GM21786 (cell line): ENCODE data around the gene RALGPS1.
"Not testable (repeated sequence)": the region's sequence is repeated elsewhere in the genome, so short reads cannot be mapped to it uniquely, and the experiment has no call there.

Experiments used
- ATAC-seq: cut with Tn5 transposase; IDR thresholded peaks from one replicate; pipeline ENCODE4 v1.9.1; 2021; ENCODE audit not compliant: unreplicated experiment

RALGPS1 gene

DNA sequence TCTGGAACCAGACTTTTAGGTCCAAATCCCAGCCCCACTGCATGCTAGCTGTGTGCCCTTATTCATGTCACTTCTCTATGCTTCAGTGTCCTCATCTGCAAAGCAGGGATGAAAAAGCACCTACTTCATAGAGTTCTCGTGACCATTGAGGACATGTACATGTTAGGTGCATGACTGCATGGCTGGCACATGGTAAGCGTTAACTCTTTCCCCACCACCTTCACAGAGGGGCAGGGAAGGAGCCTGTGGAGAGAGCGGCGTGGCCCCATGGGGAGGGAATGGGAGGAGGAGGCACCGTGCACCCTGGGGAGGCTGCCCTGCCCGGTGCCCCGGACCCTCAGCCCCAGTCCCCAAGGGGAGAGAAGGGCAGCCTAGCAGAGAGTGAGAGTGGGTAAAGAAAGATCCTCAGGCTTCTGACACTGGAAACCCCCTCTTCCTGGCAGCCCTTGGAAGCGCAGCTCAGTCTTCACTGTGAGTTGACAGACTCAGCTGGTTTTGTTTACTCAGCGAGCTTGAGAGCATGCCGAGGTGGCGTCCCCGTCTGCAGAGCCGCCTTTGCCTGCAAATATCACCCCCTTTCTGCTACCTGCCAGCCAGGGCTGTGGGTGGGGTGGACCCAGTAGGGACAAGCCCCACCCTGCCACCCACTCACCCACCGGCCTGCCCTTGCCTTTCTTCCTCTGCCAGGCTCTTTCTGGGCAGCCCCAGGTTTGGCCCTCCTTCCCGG, 218.5 kb downstream of the RALGPS1 start:
- no peak for ATAC-seq

DNA sequence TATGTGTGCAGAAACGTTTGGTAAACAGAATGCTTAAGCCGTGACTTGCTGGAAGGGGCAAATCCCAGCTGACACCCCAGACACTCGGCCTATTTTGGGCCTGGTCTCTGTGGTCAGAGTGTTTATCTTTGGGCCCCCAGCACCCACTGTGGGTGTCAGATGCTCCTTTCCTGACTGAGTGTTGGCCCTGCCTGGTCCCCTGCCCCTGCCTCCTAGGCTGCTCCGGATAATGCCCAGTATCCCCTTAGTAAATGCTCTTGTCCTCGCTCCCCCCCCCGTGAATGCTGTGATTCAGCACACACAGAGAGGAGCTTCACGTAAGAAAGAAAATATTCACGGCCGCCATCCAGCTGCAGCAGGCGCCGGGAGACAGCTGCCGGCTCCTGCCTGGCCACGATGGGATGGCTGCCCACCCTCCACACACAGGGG, 219.2 kb downstream of the RALGPS1 start:
- ATAC-seq = no peak

DNA sequence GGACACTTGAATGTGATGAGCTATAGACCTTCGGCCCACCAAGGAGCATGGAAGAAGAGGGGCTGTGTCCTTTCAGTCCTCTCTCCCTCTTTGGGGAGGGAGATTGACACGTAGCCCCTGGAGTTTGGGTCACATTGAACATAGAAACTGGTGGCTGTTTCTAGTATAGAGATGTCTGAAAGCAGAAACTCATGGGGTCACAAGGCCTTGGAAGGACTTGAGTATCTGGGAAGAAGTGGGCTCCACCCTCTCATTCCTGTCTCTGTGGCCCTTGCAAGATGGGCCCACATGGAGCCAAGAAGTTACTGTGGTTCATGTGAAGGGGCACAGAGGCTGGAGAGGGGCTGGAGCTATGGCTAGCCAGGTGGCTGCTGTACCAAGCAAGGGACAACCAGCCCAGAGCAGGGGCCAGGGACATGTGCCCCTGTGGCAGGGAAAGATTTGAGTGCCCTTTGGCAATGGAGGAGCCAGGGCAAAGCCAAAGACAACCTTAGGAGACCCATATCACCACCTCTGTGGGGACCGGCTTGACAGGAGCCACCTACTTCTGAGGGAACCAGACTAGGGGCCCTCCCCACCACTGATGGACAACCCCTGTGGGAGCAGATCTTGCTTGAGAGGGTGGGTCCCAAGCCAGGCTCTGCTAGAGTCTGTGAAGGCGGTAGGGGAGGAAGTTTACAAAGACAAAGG, 220.6 kb downstream of the RALGPS1 start:
- no peak for ATAC-seq

DNA sequence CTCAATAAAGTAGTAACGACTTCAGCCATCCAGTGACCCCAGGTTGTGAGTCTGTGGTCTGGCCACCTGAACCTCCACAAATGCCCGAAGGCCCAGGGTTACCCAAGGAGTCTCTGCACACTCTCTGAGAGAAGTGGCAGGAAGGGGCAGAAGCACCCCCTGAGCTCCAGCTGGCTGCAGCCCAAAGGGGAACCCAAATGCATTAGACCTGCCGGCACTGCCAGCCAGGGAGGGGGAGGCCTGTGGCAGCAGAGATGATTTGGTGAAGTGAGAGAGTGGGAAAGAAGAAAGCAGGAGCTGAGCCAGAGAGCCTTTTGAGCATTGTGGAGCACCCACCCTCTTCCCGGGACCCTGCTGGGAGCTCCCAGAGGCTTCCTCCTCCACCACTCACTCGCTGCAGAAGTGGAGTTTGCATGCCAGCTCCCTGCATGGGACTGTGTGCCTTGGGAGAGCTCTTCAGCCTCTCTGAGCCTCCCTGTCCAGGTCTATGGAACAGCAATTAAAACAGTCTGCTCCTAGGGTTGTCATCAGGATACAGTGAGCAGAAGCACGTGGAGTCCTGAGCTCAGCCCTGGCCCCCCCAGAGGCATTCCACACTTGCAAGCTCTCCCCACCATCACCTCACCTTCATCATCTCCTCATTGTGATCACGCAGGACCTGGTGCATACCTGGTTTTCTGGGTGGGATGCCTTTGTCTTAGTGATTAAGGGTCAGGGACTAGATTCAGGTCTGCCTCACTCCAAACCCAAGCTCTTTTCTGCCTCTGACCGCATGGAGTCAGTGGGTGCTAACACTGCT, 221.7 kb downstream of the RALGPS1 start:
- ATAC-seq = no peak

DNA sequence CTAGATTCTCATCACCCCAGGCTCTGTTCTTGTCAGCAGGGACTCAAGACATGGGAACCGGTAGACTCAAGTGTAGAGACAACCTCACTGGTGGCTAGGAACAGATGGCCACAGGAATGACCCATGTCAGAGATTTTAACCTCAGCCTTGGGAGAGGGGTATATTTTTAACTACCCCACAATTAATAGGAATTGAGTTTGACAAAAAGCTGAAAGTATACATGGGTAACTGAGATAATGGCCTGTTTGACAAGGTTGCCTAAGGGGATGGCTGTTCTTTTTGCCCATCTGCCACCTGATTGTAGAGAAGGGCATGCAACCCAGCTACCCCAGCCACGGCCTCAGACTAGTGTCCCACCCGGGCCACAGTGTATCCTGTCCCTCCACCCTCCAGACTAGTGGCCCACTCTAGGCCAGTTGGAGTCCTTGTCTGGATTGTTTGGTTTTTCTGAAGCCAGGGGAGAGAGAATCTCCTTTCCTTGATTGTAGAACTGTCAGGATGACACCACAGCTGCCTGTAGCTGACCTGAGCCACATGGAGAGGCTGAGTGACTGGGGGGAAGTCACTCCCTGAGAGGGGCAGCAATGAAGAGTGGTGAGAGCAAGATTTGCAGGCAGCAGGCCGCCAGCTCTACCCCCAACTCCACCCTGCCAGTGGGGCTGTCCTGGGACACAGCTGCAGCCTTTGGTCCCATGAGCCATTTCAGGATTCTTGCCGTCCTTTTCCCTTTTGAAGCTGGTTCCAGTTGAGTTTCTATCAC, 222.5 kb downstream of the RALGPS1 start:
- ATAC-seq = no peak

DNA sequence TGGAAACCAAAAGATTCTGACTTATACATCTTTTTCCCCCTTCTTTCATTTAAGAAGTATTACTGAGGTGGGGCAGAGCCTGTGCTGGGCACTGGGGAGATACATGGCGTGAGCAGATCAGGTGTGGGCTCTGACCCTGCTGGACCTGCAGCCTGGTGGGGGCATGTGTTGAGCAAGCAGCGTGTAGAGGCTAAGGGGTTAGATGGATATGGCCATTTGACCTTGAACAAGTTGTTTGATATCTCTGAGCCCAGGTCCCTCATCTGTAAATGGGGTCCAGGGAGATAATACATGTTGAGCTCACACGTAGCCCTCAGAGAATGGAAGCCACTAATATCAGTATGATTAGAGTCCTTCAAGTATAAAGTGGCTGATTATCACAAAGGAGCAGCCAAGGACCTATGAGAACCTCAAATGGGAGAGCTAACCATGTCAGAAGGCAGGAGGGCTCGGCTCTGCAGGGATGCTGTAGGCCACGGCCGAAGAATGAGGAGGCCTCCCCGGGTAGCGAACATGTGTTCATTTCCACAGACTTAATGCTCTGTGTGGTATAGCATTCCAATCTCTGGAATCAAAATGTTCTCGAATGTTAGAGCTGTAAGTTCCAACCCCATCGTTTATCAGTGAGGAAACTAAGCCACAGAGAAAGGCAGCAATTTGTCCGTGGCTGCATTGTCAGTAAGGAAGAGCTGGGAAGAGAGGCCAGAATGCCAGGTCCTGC, 223.2 kb downstream of the RALGPS1 start:
- no peak for ATAC-seq

DNA sequence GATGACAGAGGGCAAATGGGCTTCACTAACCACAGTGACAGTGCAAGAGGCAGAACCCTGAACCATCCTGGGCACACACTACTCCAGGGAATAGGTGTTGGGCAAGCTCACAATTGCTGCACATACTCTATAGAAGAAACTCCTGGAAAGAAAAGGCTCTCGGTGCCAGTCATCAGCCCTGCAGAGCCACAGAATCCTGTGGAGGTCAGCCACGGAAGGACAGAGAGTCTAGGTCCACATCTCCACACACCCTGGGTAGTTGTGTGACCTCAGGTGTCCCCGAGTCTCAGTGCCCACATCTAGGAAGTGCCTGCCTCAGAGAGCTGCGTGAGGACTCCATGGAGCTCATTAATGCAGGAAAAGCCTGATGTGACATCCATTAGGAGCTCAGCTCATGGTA, 223.9 kb downstream of the RALGPS1 start:
- no peak for ATAC-seq

DNA sequence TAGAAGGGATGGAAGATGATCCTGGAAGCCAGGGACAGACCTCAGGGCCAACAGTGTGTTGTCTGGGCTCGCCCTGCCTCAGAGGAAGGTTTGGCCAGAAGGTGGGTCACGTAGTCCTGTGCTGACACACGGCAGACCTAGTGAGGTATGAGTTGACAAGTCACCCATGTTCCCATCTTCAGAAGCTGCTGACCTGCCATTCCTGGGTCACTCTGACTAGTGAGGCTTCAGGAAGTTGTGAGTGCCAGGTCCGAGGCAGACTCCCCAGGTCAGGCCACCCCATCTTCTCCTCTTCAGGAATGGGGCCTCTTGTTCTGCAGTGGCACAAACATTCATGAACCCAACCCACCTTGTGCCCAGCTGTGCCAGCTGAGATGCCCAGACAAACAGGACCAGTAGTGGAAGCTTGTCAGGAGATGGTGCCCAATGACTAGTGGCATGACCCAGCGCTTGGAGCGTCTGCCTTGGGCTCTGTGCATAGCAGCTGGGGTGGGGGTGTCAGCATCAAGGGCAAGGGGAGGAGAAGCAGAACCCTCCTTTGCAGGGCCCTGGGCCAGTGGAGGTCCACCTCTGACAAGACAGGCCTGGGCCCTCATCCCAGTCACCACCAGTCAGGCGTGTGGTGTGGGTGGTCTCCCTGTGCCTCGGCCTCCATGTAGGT, 224.6 kb downstream of the RALGPS1 start:
- no peak for ATAC-seq

DNA sequence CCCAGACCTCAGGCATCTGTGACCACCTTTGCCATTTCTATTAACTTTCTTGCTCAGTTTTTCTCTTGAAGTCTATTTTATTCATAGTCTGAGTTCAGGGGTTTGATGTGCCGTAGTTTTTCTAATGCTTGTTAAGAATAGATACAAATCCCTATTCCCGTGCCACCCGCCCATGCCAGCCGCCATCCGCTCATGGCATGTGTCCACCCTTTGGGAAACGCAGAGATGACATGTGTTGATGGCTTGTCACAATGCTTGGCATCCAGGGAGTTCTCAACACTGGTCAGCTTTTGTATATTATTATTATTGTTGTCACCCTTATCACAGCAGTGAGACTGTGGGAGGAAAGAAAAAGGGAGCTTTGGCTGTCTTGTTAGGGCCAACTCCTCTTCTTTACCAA, 225.2 kb downstream of the RALGPS1 start:
- no peak for ATAC-seq

DNA sequence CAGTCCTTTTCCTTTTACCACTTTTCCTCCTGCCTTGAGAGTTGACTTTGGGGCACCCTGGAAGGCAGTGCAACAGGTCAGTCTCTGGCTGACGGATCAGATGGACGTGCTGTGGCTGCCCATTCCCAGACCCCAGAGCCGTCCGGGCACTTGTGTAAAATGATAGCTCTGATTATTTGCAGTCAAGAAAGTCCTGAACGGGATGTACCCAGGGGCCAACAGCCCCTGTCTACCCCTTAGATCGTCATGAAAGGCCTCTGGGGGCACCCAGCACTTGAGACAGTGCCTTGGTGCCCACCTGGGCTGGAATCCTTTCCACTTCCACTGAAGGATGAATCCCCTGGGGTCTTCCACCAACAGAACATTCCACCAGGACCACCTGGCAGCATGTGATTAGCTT, 225.6 kb downstream of the RALGPS1 start:
- no peak for ATAC-seq

DNA sequence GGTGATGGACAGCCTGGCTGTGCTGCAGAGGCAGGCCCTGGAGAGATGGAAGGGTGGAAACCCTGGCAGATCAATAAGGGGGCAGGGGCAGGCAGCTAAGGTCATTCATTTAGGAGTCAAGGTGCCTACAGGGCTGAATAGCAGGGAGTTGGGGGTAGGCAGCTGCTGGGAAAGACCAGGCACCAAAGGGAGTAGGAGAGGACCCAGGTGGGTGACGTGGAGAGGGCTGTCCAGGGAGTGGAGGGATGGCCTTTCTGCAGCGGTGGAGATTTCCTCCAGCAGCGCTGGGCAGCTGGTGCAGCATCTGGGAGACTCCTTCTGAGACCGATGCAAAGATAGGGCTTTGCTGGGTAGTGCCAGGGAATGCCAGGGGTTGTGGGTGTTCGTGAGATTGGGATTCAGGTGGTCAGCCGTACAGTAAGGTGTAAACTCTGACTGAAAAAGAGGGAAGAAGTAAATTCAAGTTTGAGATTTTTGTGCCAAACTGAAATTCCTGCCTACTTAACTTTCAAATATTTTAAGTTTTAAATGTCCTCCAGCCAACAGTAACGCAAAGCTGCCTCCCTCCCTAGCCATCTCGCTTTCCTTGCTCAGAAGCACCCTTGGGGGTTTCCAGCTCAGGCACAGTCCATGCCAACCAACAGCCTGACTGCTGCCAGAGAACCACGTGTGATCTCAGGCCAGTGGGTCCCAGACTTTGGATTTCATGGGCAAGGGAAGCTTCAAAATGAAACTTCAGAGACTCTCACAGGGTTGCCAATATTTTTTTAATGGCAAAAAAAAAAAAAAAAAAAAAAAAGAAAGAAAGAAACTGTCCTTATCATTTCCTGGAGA, 226.5 kb downstream of the RALGPS1 start:
- no peak for ATAC-seq

DNA sequence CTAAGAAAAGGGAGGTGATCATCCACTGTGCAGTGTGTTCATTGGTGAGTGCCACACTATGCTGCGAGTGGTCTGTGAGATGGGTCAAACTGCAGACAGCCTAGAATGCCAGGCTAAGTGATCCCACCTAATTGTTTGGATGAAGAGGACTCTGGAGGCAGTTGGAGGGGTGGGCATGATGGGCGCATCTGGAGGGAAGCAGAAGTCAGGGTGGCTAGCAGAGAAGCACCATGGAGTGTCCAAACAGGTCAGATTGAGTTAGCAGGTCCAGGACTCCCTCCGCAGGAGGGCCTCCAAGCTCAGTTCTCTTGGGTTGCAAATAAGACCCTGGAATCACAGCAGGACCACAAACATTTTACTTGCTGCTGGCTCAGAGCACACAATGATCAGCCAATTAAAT, 227.7 kb downstream of the RALGPS1 start:
- ATAC-seq = no peak

DNA sequence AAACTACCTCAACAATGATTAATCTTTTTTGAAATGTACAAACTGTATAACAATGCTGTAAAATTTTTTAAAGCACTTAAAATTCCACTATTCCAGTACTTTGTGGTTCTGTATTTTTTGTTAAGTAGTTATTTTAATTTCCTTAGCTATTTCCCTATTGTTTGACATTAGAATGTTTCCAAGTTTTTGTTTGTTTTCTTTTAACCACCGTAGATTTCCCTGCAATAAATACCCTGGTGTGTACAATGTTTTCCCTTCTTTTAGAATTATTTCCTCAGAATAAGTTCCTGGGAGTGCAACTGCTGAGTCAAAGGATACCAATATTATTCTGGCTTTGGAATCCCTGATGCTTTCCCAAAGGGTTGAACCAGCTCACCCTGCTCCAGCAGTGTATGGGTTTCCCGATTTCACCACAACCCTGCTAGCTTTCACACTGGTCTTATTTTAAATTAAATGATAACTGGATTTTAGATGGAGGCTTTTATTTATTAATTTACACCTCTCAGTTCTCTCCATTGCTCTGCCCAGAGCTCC, 228.4 kb downstream of the RALGPS1 start:
- ATAC-seq = no peak

DNA sequence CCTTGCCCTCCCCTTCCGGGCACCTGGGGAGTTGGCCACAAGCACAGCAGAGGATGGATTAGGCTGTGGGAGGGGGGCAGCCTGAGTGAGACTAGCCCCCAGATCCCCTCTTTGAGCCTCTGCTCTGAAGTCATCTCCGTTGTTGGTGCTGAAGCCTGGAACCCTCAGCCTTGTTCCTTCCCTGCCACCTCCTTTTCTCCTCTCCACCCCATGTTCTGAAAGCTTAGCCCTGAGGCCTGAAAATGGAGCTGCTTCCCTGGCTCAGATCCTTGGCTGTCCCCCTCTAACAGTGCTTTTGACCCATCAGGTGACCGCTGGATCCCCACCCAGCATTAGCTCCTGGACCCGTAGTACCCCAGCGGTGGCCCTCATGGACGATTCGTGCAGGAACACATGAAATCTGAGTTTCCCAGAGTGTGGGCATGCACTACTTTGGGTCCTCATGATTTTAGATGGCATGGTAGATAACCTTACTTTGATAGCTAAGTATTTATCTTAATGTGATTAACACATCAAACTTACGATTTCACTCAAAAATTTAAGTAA, 229.4 kb downstream of the RALGPS1 start:
- no peak for ATAC-seq

DNA sequence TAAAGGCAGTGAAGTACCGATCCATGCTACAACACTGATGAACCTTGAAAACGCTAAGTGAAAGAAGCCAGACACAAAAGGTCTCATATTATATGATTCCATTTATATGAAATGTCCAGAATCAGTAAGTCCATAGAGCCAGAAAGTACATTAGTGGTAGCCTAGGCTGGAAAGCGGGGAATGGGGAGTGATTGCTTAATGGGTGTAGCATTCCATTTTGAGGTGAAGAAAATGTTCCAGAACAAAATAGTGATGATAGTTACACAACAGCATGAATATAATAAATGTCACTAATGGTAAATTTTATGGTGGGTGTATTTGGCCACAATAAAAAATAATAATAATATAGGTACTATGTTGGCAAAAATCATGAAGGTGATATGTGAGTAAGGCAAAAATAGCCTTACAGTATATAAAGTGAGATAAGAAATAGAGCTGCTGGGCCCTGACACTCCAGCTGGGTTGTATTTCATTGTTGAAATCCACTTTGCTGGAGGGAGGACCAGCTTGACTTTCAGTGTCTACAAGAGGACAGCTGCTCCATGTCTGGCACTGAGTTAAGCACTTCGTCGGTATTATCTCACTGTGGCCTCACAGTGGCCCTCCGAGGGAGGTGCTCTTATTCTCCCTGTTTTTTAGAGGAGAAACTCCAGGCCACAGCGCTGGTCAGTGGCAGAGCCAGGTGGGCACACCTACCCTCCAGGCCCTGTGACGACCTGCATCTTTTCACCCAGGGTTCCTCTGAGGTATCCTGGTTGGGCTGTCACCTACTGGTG, 230.3 kb downstream of the RALGPS1 start:
- ATAC-seq = no peak

DNA sequence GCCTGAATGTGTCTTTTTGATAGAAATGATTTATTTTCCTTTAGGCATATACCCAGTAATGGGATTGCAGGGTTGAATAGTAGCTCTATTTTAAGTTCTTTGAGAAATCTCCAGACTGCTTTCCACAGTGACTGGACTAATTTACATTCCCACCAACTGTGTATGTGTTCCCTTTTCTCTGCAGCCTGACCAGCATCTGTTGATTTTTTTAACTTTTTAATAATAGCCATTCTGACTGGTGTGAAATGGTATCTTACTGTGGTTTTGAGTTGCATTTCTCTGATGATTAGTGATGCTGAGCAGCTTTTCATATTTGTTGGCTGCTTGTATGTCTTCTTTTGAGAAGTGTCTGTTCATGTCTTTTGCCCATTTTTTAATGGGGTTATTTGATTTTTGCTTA, 232.3 kb downstream of the RALGPS1 start:
- not testable (repeated sequence) for ATAC-seq

DNA sequence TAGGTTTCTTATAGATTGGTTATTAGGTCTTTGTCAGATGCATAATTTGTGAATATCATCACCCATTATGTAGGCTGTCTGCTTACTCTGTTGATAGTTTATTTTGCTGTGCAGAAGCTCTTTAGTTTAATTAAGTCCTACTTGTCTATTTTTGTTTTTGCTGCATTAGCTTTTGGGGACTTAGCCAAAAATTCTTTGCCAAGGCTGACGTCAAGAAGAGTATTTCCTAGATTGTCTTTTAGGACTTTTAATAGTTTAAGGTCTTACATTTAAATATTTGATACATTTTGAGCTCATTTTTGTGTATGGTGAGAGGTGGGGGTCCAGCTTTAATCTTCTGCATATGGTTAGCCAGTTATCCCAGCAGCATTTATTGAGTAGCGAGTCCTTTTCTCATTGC, 232.7 kb downstream of the RALGPS1 start:
- no peak for ATAC-seq

DNA sequence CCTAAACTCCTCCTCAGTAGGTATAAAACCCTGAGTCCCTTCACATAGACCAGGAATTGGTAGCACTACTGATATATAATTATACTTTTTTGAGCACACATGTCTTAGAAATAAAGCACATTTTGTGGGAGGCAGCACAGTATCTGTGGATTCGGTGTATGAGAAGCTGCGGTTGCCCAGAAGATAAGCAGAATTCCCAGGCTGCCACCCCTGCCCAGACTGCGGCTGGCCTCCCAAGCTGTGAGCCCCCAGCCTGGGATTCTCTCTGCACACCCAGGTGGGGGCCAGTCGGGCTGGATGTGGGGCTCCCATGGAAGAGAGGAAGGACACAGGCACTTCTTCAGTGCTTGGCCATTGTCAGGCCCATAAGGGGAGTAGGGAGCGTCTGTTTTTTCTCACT, 233.4 kb downstream of the RALGPS1 start:
- ATAC-seq = no peak
